ENCODE measurements around the gene CAMK1G. TPM values are rescaled to one million over a fixed set of nuclear protein-coding genes. Genes with fewer than 3 reads are reported as not detected.

CAMK1G gene
- total RNA-seq, 1 experiment from 2014 or later, result 21.2 TPM

- no peak overlapping the region for H3K4me3 ChIP-seq (ENCODE audit: low read depth, low read length, poor library complexity, severe bottlenecking)
- peaks cover 14% of the 10 kb centered on the region for H3K4me1 ChIP-seq (ENCODE audit: insufficient read depth, low read length, poor library complexity, severe bottlenecking)
- H3K27me3 ChIP-seq (replicated peaks; ENCODE audit: insufficient read depth, low read depth, low read length, poor library complexity), result no peaks in the 10 kb centered on the region
- DNase-seq (ENCODE audit: low spot score), result no peak
- H3K36me3 ChIP-seq (ENCODE audit: insufficient read depth, low read length, poor library complexity, severe bottlenecking), result no peaks in the 10 kb centered on the region
- POLR2A ChIA-PET (ENCODE audit: low non-redundant PET), result no interaction called here
- BruUV-seq (replicated peaks), result no TSS peak
- H3K27ac ChIP-seq (ENCODE audit: low read depth, low read length, poor library complexity, severe bottlenecking), result no peak overlapping the region
- TF ChIP-seq CTCF (conservative IDR thresholded peaks at IDR 0.05; ENCODE audit: low read depth, low read length) (no peak), EZH2 (IDR thresholded peaks at IDR 0.05; ENCODE audit: borderline replicate concordance, low read depth, low read length, poor library complexity, severe bottlenecking) (no peak)
- intact Hi-C loops (cut with micrococcal nuclease; ENCODE audit: unreplicated experiment), result no loop called here
- CTCF ChIA-PET, result no interaction called here
- H3K9me3 ChIP-seq (ENCODE audit: low read depth, low read length, poor library complexity, severe bottlenecking), result no peaks in the 10 kb centered on the region
Observed at GRCh38 chr1:209633335-209633997, 50.0 kb downstream of the CAMK1G start.

GRCh38 chr1:209634005-209634737 is 50.7 kb downstream of the CAMK1G start:
- H3K4me1 ChIP-seq (ENCODE audit: insufficient read depth, low read length, poor library complexity, severe bottlenecking), result peaks cover 14% of the 10 kb centered on the region
- ChIA-PET CTCF (no interaction called here), POLR2A (ENCODE audit: low non-redundant PET) (no interaction called here)
- no peak overlapping the region for H3K27ac ChIP-seq (ENCODE audit: low read depth, low read length, poor library complexity, severe bottlenecking)
- no peaks in the 10 kb centered on the region for H3K9me3 ChIP-seq (ENCODE audit: low read depth, low read length, poor library complexity, severe bottlenecking)
- H3K36me3 ChIP-seq (ENCODE audit: insufficient read depth, low read length, poor library complexity, severe bottlenecking), result no peaks in the 10 kb centered on the region
- intact Hi-C loops (cut with micrococcal nuclease; ENCODE audit: unreplicated experiment), result no loop called here
- H3K27me3 ChIP-seq (replicated peaks; ENCODE audit: insufficient read depth, low read depth, low read length, poor library complexity), result no peaks in the 10 kb centered on the region
- no peak for DNase-seq (ENCODE audit: low spot score)
- no TSS peak for BruUV-seq (replicated peaks)
- TF ChIP-seq EZH2 (IDR thresholded peaks at IDR 0.05; ENCODE audit: borderline replicate concordance, low read depth, low read length, poor library complexity, severe bottlenecking) (no peak), CTCF (conservative IDR thresholded peaks at IDR 0.05; ENCODE audit: low read depth, low read length) (no peak)
- no peak overlapping the region for H3K4me3 ChIP-seq (ENCODE audit: low read depth, low read length, poor library complexity, severe bottlenecking)

GRCh38 chr1:209635850-209636249 is 52.3 kb downstream of the CAMK1G start:
- Histone ChIP-seq H3K9me3 (ENCODE audit: low read depth, low read length, poor library complexity, severe bottlenecking) (no peaks in the 10 kb centered on the region), H3K36me3 (ENCODE audit: insufficient read depth, low read length, poor library complexity, severe bottlenecking) (no peaks in the 10 kb centered on the region), H3K27me3 (replicated peaks; ENCODE audit: insufficient read depth, low read depth, low read length, poor library complexity) (no peaks in the 10 kb centered on the region), H3K27ac (ENCODE audit: low read depth, low read length, poor library complexity, severe bottlenecking) (no peak overlapping the region), H3K4me3 (ENCODE audit: low read depth, low read length, poor library complexity, severe bottlenecking) (no peak overlapping the region), H3K4me1 (ENCODE audit: insufficient read depth, low read length, poor library complexity, severe bottlenecking) (peaks cover 14% of the 10 kb centered on the region)
- BruUV-seq (replicated peaks), result no TSS peak
- ChIA-PET POLR2A (ENCODE audit: low non-redundant PET) (no interaction called here), CTCF (no interaction called here)
- DNase-seq (ENCODE audit: low spot score), result no peak
- intact Hi-C loops (cut with micrococcal nuclease; ENCODE audit: unreplicated experiment), result no loop called here
- no peak for TF ChIP-seq EZH2 (IDR thresholded peaks at IDR 0.05; ENCODE audit: borderline replicate concordance, low read depth, low read length, poor library complexity, severe bottlenecking)
- no peak for TF ChIP-seq CTCF (conservative IDR thresholded peaks at IDR 0.05; ENCODE audit: low read depth, low read length)

Measured in A673 (cell line).